OCI-LY1 (cell line): Measurements from ENCODE around the gene CROCC.
A peak's percentile ranks its signal among the peaks of the same experiment; 100 is the strongest.

Source experiments
- H2AFZ ChIP-seq: fragments of 200-600 bp; sonication (generic), shearing (Covaris generic); 2 replicates; pipeline ENCODE4 v1.6.0; 2014; ENCODE audit warnings: antibody characterized with exemption, mild to moderate bottlenecking, low read length
- H3F3A ChIP-seq: fragments of 200-600 bp; sonication (generic), shearing (Covaris generic); 2 replicates; pipeline ENCODE4 v1.6.0; 2014; ENCODE audit warnings: mild to moderate bottlenecking, antibody characterized with exemption, low read length, moderate library complexity; ENCODE audit not compliant: insufficient read depth
- H3K27ac ChIP-seq: fragments of 200-600 bp; sonication (generic); 2 replicates; pipeline ENCODE4 v1.5.1; 2014; ENCODE audit warnings: low read length, mixed run types, mild to moderate bottlenecking, low read depth; ENCODE audit not compliant: poor library complexity, severe bottlenecking
- H3K27me3 ChIP-seq: fragments of 200-600 bp; sonication (generic); 2 replicates; pipeline ENCODE4 v1.6.0; 2014; ENCODE audit warnings: antibody characterized with exemption, mild to moderate bottlenecking, low read length, moderate library complexity; ENCODE audit not compliant: insufficient read depth
- H3K36me3 ChIP-seq: fragments of 200-600 bp; sonication (generic); 2 replicates; pipeline ENCODE4 v1.6.1; 2014; ENCODE audit warnings: mild to moderate bottlenecking, antibody characterized with exemption, low read length, moderate library complexity, mixed read lengths; ENCODE audit not compliant: insufficient read depth
- H3K4me1 ChIP-seq: fragments of 200-600 bp; sonication (generic); 2 replicates; pipeline ENCODE4 v1.5.1; 2014; ENCODE audit warnings: mild to moderate bottlenecking, low read length, moderate library complexity; ENCODE audit not compliant: insufficient read depth, severe bottlenecking
- H3K4me2 ChIP-seq: fragments of 200-600 bp; sonication (generic), shearing (Covaris generic); 2 replicates; pipeline ENCODE4 v1.6.1; 2014; ENCODE audit warnings: low read length
- H3K4me3 ChIP-seq: fragments of 200-600 bp; sonication (generic); 2 replicates; pipeline ENCODE4 v1.5.1; 2014; ENCODE audit warnings: low read length, low read depth, mild to moderate bottlenecking, mixed read lengths; ENCODE audit not compliant: poor library complexity, severe bottlenecking
- H3K79me2 ChIP-seq: fragments of 200-600 bp; shearing (Covaris generic); 2 replicates; pipeline ENCODE4 v1.6.1; 2016; ENCODE audit warnings: mixed run types, low read length, mixed read lengths; ENCODE audit not compliant: insufficient read depth
- H3K9ac ChIP-seq: fragments of 200-600 bp; sonication (generic), shearing (Covaris generic); 2 replicates; pipeline ENCODE4 v1.6.1; 2014; ENCODE audit warnings: mild to moderate bottlenecking, low read length, mixed read lengths
- H3K9me2 ChIP-seq: fragments of 200-600 bp; sonication (generic), shearing (Covaris generic); 2 replicates; pipeline ENCODE4 v1.6.1; 2014; ENCODE audit warnings: low read depth, mild to moderate bottlenecking, low read length, mixed read lengths
- H3K9me3 ChIP-seq: fragments of 200-600 bp; shearing (Covaris generic); 2 replicates; pipeline ENCODE4 v1.6.1; 2014; ENCODE audit warnings: low read length, mixed read lengths
- H4K20me1 ChIP-seq: fragments of 200-600 bp; sonication (generic), shearing (Covaris generic); 2 replicates; pipeline ENCODE4 v1.6.0; 2016; ENCODE audit warnings: mild to moderate bottlenecking, low read length; ENCODE audit not compliant: insufficient read depth
- CTCF ChIP-seq: fragments of 200-600 bp; sonication (generic), shearing (Covaris generic); IDR thresholded peaks from 2 replicates; pipeline ENCODE4 v1.5.1; 2017; ENCODE audit warnings: mild to moderate bottlenecking, antibody characterized with exemption, low read length, moderate library complexity, mixed read lengths
- EZH2 ChIP-seq: fragments of 200-600 bp; sonication (generic), shearing (Covaris generic); IDR thresholded peaks from 2 replicates; pipeline ENCODE4 v1.8.0; 2017; ENCODE audit warnings: borderline replicate concordance, mixed run types, mild to moderate bottlenecking, antibody characterized with exemption, low read length, moderate library complexity, mixed read lengths

The CROCC gene

GRCh38 chr1:16957731-16958130 is 36.0 kb downstream of the CROCC start:
- H3K9me3 ChIP-seq = no peaks in the 10 kb centered on the region
- no peak overlapping the region for H3K4me2 ChIP-seq
- no peak for TF ChIP-seq CTCF
- TF ChIP-seq EZH2 = no peak

GRCh38 chr1:16958475-16958874 is 36.7 kb downstream of the CROCC start:
- Histone ChIP-seq H4K20me1 (no peaks in the 10 kb centered on the region), H3K9me2 (no peaks in the 10 kb centered on the region), H3K36me3 (no peaks in the 10 kb centered on the region), H3K4me2 (no peak overlapping the region), H3K4me3 (no peak overlapping the region), H3K4me1 (no peaks in the 10 kb centered on the region), H3K27ac (no peak overlapping the region), H3F3A (no peaks in the 10 kb centered on the region), H3K27me3 (peaks cover 6% of the 10 kb centered on the region; the same call in 1 of the 2 replicates), H3K9ac (no peak overlapping the region), H3K79me2 (no peaks in the 10 kb centered on the region), H2AFZ (no peak overlapping the region), H3K9me3 (no peaks in the 10 kb centered on the region)
- no peak for TF ChIP-seq EZH2

More at GRCh38 chr1:16957731-16958130, 36.0 kb downstream of the CROCC start:
- H3K9ac ChIP-seq = no peak overlapping the region
- H3K79me2 ChIP-seq = no peaks in the 10 kb centered on the region
- H3K36me3 ChIP-seq = no peaks in the 10 kb centered on the region
- H3K4me1 ChIP-seq = no peaks in the 10 kb centered on the region
- H3K4me3 ChIP-seq = no peak overlapping the region
- H2AFZ ChIP-seq = no peak overlapping the region
- peaks cover 6% of the 10 kb centered on the region; the same call in 1 of the 2 replicates for H3K27me3 ChIP-seq
- H3F3A ChIP-seq = no peaks in the 10 kb centered on the region
- no peak overlapping the region for H3K27ac ChIP-seq
- no peaks in the 10 kb centered on the region for H3K9me2 ChIP-seq
- no peaks in the 10 kb centered on the region for H4K20me1 ChIP-seq

GRCh38 chr1:16960560-16961296 is 39.0 kb downstream of the CROCC start:
- peak overlapping the region; percentile 47 for H3K4me2 ChIP-seq
- no peaks in the 10 kb centered on the region for H3K9me3 ChIP-seq
- peaks cover 6% of the 10 kb centered on the region; the same call in 1 of the 2 replicates for H3K27me3 ChIP-seq
- H3K9ac ChIP-seq = no peak overlapping the region; the same call in 1 of the 2 replicates
- H3K27ac ChIP-seq = no peak overlapping the region
- H3F3A ChIP-seq = no peaks in the 10 kb centered on the region
- H3K9me2 ChIP-seq = no peaks in the 10 kb centered on the region
- no peaks in the 10 kb centered on the region for H4K20me1 ChIP-seq
- H3K79me2 ChIP-seq = no peaks in the 10 kb centered on the region
- H3K4me3 ChIP-seq = peak overlapping the region; percentile 40
- no peaks in the 10 kb centered on the region for H3K36me3 ChIP-seq
- H2AFZ ChIP-seq = no peak overlapping the region
- TF ChIP-seq EZH2 (no peak), CTCF (peak; percentile 61)
- no peaks in the 10 kb centered on the region for H3K4me1 ChIP-seq
